K562 (cell line): ENCODE measurements around the gene SYNPO2.
"Not testable (repeated sequence)": the region's sequence is repeated elsewhere in the genome, so short reads cannot be mapped to it uniquely, and the experiment has no call there.

Experiments used
- CTCF ChIP-seq, 3 experiments: IDR thresholded peaks in 2 of 3; conservative IDR thresholded peaks in 1 of 3; 2 replicates each; pipeline ENCODE4 v1.5.1; 2011 to 2012; ENCODE audit warnings: low read length in 3 of 3, mild to moderate bottlenecking in 3 of 3, control low read depth in 2 of 3, improper control_type of control experiment in 1 of 3, inconsistent platforms in 1 of 3, low read depth in 1 of 3, mixed read lengths in 1 of 3, moderate library complexity in 1 of 3; ENCODE audit not compliant: insufficient read depth in 2 of 3
- MYC ChIP-seq, 2 experiments: fragments of 250-450 bp in 1 of 2; sonication (Bioruptor Pico) in 1 of 2; IDR thresholded peaks; 2 replicates each; pipeline versions ENCODE4 v1.5.1 to v1.6.1; 2012 to 2021; ENCODE audit warnings: low read depth in 2 of 2, borderline replicate concordance in 1 of 2, improper control_type of control experiment in 1 of 2, low read length in 1 of 2, mild to moderate bottlenecking in 1 of 2, moderate library complexity in 1 of 2
- PHF20 ChIP-seq: fragments of 450-650 bp; IDR thresholded peaks from 2 replicates; pipeline ENCODE4 v1.6.1; 2018; ENCODE audit not compliant: partially characterized antibody
- POLR3G ChIP-seq: IDR thresholded peaks from 2 replicates; pipeline ENCODE4 v1.6.1; 2011; ENCODE audit not compliant: insufficient read length, insufficient replicate concordance; ENCODE audit errors: extremely low read depth

GRCh38 chr4:119067670-119068360 is 179.2 kb downstream of the SYNPO2 start:
- not testable (repeated sequence) for TF ChIP-seq CTCF (IDR thresholded peaks at IDR 0.05 in 2 of 3, conservative IDR thresholded peaks at IDR 0.05 in 1 of 3; ENCODE audit: insufficient read depth in 2 of 3, low read depth in 1 of 3, low read length in 3 of 3); PHF20; POLR3G; MYC (IDR thresholded peaks at IDR 0.05; ENCODE audit: low read depth, low read length); MYC (CRISPR knock-in tag; IDR thresholded peaks at IDR 0.05; ENCODE audit: borderline replicate concordance, low read depth)
